Measurements from ENCODE around the gene CELF5.
"Not testable (repeated sequence)": the region's sequence is repeated elsewhere in the genome, so short reads cannot be mapped to it uniquely, and the experiment has no call there.

Gene CELF5

DNA sequence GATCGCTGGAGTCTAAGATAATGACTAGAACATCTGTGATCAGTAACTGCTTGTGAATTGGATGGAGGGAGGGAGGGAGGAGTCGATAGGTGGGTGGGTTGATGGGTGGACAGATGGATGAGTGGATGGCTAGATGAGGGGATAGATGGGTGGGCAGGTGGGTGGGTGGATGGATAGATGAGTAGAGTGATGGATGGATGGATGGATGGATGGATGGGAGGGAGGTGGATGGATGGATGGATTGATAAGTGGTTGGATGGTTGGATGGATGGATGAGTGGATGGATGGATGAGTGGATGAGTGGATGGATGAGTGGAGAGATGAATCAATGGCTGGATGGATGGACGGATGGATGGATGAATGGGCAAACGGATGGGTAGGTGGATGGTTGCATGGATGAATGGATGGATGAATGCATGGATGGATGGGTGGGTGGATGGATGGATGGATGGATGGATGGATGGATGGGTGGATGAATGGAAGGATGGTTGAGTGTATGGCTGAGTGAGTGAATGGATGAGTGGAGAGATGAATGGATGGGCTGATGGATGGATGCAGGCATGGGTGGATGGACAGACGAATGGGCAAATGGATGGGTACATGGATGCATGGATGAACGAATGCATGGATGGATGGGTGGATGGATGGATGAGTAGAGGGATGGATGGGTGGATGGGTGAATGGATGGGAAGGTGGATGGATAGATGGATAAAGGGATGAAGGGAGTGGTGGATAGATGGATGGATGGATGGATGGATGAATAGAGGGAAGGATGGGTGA lies 97.9 kb downstream of the CELF5 start:
- DNase-seq (ENCODE audit: low read depth in 2 of 2) = no peak

DNA sequence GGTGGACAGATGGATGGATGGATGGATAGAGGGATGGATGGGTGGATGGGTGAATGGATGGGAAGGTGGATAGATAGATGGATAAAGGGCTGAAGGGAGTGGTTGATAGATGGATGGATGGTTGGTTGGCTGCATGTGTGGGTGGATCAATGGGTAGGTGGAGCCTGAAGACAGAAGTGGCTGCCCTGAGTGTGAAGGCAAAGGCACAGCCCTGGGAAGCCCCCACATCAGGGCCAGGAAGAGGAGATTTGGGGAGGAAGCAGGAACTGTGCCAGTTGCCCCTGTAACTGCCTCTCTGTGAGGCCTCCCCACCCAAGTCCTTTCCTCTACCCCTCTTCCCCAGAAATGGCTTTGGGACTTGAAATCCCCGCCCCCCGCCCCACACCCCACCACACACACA lies 98.6 kb downstream of the CELF5 start:
- DNase-seq (ENCODE audit: low read depth in 2 of 2) = no peak

DNA sequence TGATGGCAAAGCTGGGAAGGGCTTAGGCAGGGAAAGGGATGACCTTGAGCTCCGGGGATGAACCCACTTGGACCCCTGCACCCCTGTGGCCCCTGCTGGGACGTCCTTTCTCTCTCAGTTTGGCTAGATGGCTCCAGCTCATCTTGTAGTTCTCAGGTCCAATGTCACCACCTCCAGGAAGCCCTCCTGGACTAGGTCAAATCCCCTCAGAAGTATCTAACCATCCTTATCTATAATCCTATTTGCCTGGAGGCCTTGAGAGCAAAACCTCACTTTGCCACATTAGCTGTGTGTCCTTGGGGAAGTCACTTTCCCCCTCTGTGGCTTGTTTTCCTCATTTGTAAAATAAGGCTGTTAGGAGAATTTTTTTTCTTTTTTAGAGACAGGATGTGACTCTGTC lies 99.2 kb downstream of the CELF5 start:
- no peak for DNase-seq (ENCODE audit: low read depth in 2 of 2)

- DNase-seq (ENCODE audit: low read depth in 2 of 2) = peak; percentile 51 to 53
Observed at GRCh38 chr19:3324405-3324856, 100.0 kb downstream of the CELF5 start.

DNA sequence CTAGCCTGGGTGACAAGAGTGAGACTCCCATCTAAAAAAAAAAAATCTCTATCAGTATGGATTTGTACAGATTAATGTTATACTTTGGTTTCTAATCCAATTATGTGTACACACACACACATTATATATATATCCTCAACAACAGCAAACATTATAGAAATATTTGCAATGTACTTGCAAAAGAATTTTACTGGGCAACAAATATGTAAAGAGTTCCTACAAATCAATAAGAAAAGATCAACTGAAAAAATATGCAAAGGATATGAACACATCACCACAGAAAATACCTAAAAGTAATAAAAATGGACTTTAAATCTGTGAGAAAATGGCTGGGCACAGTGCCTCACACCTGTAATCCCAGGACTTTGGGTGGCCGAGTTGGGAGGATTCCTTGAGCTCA lies 101.0 kb downstream of the CELF5 start:
- DNase-seq (ENCODE audit: low read depth in 2 of 2) = no peak

GRCh38 chr19:3328743-3329142 lies 104.3 kb downstream of the CELF5 start:
- no peak for DNase-seq (ENCODE audit: low read depth in 2 of 2)

GRCh38 chr19:3330047-3330446 lies 105.6 kb downstream of the CELF5 start:
- no peak for DNase-seq (ENCODE audit: low read depth in 2 of 2)

DNA sequence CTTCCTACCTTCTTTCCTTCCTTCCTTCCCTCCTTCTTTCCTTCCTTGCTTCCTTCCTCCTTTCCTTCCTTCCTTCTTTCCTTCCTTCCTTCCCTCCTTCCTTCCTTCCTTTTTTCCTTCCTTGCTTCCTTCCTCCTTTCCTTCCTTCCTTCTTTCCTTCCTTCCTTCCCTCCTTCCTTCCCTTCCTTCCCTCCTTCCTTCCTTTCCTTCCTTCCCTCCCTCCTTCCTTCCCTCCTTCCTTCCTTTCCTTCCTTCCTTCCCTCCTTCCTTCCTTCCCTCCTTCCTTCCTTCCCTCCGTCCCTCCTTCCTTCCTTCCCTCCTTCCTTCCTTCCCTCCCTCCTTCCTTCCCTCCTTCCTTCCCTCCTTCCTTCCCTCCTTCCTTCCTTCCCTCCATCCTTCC lies 107.8 kb downstream of the CELF5 start:
- not testable (repeated sequence) for DNase-seq (ENCODE audit: low read depth in 2 of 2)

DNA sequence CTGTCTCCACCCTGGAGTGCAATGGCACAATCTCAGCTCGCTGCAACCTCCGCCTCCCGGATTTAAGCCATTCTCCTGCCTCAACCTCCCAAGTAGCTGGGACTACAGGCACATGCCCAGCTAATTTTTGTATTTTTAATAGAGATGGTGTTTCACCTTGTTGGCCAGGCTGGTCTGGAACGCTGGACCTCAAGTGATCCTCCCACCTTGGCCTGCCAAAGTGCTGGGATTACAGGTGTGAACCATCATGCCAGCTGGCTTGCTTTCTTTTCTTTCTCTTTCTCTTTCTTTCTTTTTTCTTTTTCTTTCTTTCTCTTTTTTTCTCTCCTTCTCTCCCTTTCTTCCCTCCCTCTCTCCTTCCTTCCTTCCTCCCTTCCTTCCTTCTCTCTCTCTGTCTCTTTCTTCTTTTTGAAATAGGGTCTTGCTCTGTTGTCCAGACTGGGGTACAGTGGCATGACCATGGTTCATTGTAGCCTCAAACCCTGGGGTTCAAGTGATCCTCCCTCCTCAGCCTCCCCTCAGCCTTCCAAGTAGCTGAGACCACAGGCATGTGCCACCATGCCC lies 108.6 kb downstream of the CELF5 start:
- DNase-seq (ENCODE audit: low read depth in 2 of 2) = no peak

- DNase-seq (ENCODE audit: low read depth in 2 of 2) = no peak
Observed at GRCh38 chr19:3333662-3334061, 109.2 kb downstream of the CELF5 start.

GRCh38 chr19:3334749-3335430 lies 110.4 kb downstream of the CELF5 start:
- DNase-seq (ENCODE audit: low read depth in 2 of 2) = not testable (repeated sequence)

DNA sequence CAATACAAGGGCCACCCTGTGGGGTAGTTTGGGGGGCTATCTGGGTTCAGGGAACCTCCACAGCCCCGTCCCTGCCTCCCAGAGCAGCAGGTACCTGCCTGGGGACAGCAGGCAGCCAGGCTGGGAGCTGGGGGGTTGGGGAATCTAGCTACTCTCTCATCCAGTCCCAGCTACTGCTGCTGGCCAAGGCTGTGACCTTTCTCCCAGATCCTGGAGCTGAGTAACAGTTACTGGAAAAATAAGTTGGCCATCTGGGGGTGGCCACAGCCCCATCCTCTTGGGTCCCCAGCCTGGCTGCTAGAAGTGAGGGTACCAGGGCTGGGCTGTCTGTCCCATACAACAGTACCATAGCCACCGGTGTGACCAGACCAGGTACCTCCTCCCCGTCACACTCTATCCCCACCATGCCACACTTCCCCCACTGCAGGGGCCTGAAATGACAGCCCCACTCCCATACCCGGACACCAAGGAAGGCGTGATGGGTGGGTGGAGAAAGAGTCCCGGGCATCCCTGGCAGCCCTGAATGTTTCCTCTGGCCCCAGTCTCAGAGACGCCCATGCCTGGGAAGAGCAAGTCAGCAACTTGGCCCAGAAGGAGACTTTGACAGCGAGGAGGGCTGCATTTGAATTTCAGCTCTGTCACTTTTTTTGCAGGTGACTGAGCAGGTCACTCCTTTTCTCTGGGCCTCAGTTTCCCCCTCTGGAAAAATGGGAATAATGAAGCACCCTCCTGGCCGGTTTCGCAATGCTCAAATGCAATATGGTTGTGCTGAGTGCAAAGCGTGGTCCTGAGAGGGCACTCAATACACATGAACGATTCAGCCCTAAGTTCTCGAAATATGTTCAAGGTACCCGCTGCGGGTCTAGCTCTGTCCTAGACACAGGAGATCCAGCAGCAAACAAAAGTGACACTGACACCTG lies 111.2 kb downstream of the CELF5 start:
- DNase-seq (ENCODE audit: low read depth in 2 of 2) = no peak

GRCh38 chr19:3336351-3336679 lies 111.9 kb downstream of the CELF5 start:
- DNase-seq (ENCODE audit: low read depth in 2 of 2) = no peak

GRCh38 chr19:3336680-3337523 lies 112.4 kb downstream of the CELF5 start:
- DNase-seq (ENCODE audit: low read depth in 2 of 2) = no peak

DNA sequence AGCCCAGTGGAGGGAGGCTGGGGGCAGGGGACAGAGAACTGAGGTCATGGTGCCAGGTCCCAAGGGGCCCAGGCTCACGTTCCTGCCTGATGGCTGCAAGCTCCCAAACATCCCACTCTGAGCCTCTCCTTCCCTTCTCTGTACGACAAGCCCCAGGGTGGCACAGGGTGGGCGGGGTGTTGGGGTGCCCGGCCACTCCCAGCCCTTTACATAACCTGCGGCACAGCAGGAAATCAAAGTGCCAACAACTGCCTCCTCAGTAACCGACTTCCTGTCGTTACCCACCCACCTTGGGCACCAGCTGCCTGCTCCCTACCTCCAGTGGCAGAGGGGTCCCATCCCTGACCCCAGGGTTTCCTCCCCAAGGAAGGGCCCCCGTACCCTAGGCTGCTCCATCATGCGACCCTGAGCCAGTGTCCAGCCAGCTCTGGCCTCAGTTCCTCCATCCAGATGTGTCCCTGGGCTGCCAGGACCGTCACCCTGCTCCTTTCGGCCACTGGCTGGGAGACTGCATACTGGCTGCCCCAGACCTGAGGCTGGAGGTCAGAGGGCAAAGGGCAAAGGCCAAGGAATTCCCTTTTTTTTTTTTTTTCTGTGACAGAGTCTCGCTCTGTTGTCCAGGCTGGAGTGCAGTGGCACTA lies 114.2 kb downstream of the CELF5 start:
- peak in 1 of 2 donors; percentile 28 for DNase-seq (ENCODE audit: low read depth in 2 of 2)

DNA sequence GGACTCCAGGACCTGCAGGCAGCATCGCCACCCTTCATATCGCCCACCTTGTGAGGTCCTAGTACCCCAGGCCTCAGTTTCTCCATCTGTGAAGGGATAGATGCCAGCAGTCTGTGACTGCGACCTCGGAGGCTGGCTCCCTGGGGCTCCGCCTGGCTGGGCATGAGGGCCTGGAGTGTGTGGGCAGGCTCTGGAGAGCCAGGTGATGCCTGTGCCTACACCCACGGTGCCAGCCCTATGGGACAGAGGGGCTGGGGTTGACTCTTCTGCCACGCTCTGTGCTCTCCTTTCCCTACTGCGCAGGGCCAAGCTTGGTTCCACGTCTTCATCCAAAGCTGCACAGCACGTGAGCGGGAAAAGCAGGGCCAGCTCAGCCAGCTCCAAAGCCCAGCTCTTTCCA lies 115.9 kb downstream of the CELF5 start:
- no peak for DNase-seq (ENCODE audit: low read depth in 2 of 2)

DNA sequence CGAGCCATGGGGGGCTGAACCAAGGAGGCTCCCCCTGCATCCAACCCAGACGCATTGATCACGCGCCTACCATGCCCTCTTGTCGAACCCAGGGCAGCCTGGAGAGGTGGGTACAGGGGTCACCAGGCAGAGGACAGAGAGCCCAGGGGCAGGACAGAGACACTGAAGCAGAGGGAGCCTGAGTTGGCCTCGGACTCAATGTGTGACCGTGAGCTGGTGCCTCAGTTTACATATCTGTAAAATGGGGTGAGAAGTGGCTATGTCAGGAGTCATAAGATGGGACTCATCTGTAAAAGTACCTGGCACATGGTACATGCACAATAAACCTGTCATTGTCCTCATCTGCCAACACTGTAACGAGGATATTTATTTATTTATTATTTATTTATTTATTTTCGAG lies 117.8 kb downstream of the CELF5 start:
- DNase-seq (ENCODE audit: low read depth in 2 of 2) = no peak

GRCh38 chr19:3342962-3343361 lies 118.5 kb downstream of the CELF5 start:
- not testable (repeated sequence) for DNase-seq (ENCODE audit: low read depth in 2 of 2)

GRCh38 chr19:3343619-3344502 lies 119.4 kb downstream of the CELF5 start:
- no peak for DNase-seq (ENCODE audit: low read depth in 2 of 2)
